D721Med (cell line): Measurements from ENCODE around the gene JAKMIP2.
A peak's percentile ranks its signal among the peaks of the same experiment; 100 is the strongest.

Experiments used
- DNase-seq: peaks from one replicate; pipeline ENCODE4 v3.0.0; 2011; ENCODE audit warnings: low spot score; ENCODE audit not compliant: insufficient read length
- FAIRE-seq: peaks from 2 replicates; lab custom pipeline; 2011; peaks lifted over from hg19 to GRCh38; lab: Jason Lieb, UNC
- TF ChIP-seq, protein P1 (sequence below): IDR thresholded peaks from 2 replicates; pipeline ENCODE4 v1.5.1; 2012; ENCODE audit warnings: mild to moderate bottlenecking, control low read depth; ENCODE audit not compliant: insufficient read depth; ENCODE audit errors: missing control alignments

The JAKMIP2 gene

DNA sequence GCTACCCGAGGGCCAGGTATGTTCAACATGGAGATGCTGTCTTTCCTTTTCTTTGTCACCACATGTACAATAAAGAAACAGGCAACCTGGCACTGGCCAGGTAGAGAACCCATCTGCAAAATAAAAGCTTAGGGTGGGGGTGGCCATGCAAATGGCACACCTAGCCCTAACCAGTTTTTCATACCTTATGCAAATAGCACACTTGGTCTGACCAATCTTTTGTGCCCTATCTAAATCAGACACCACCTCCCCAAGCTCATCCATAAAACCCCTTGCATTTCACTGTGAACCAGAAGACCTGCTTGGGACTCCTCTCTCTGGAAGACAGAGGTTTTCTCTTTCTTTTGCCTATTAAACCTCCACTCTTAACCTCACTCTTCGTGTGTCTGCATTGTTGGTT lies 33.9 kb downstream of the JAKMIP2 start:
- TF ChIP-seq, protein P1, sequence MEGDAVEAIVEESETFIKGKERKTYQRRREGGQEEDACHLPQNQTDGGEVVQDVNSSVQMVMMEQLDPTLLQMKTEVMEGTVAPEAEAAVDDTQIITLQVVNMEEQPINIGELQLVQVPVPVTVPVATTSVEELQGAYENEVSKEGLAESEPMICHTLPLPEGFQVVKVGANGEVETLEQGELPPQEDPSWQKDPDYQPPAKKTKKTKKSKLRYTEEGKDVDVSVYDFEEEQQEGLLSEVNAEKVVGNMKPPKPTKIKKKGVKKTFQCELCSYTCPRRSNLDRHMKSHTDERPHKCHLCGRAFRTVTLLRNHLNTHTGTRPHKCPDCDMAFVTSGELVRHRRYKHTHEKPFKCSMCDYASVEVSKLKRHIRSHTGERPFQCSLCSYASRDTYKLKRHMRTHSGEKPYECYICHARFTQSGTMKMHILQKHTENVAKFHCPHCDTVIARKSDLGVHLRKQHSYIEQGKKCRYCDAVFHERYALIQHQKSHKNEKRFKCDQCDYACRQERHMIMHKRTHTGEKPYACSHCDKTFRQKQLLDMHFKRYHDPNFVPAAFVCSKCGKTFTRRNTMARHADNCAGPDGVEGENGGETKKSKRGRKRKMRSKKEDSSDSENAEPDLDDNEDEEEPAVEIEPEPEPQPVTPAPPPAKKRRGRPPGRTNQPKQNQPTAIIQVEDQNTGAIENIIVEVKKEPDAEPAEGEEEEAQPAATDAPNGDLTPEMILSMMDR: no peak
- no peak for DNase-seq
- no peak for FAIRE-seq

DNA sequence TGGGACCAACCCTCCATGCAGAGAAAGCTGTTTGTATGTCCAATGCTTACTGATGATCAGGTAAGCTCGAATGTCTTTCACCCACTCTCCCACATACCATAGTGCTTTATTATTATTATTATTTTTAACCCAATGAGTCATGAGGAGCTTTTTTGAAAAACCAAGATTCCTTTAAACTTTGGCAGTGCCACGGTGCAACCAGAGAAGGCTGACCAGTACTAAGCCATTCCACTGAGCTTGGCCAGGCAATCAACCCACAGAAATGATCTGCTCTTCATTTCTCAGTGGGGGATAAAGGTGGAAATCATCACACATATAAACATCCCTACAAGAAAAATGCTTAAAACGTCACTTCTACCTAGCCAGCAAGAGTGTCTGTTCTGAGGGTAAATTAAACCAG lies 35.5 kb downstream of the JAKMIP2 start:
- TF ChIP-seq, protein P1: no peak
- DNase-seq (no peak), FAIRE-seq (no peak)

DNA sequence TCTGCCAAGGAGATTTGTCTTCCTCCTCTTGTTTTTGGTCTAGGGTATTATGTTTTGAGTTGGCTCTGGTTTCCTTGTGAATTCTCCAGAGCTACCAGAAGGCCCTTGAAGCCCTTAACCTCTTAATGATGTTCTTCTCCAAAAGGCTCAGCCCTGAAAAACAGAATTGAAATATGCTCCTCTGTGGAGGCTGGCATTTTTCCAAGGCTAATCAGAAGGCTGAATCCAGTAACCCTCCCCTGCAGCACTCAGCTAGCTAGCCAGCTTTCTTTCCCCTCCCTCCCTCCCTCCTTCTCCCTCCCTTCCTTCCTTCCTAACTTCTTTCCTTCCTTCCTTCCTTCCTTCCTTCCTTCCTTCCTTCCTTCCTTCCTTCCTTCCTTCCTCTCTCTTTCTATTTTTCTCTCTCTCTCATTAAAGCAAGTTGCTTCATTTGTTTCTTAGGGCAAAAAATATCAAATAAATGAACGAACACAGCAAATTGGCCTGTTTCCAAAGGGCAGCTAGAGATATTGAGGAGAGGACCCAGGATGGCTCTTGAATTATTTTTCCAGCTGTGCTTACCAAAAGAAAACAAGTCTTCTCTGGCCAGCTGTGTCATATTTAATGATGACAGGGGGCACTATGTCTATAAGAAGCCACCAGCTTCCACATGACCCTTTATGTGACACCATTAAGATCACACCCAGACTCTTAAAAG lies 38.7 kb downstream of the JAKMIP2 start:
- TF ChIP-seq, protein P1: no peak
- FAIRE-seq (no peak), DNase-seq (no peak)

DNA sequence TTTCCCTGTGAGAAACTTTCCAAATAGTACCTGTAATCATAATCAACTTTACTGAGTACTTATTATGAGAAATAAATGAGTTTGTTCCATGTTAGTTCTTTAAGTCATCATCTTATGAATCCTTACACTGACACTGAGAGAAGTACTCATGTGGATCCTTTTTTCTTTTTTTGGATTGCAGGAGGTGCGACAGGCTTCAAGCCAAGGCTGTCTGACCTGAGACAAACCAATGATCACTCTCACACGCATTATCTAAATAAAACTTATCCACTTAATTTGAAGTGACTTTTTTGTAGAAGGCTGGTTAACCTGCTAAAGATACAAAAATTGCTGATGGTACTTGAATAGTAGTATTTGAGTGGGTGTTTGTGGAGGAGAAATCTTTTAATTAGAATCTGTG lies 39.5 kb downstream of the JAKMIP2 start:
- no peak for DNase-seq
- FAIRE-seq: no peak

DNA sequence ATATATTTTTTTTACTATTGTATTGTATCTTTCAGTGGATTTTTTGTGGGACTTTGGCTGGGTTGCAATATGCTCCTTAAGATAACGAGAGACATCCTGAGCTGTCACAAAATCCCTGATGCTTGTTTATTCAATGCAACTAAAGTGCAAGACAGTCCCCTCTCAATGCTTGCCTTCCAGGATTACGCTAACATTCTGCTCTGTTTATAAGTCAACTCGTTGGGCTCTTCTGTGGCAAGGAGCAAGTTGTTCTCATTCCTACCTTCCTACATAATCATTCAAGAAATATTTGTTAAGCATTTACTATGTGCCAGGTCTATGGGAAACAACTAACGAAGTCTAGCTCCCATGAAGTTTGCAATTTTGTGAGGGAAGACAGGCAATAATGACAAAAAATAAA lies 40.4 kb downstream of the JAKMIP2 start:
- TF ChIP-seq, protein P1: no peak
- DNase-seq (no peak), FAIRE-seq (no peak)

More for the DNA sequence above, 39.5 kb downstream of the JAKMIP2 start:
- TF ChIP-seq, protein P1: no peak

DNA sequence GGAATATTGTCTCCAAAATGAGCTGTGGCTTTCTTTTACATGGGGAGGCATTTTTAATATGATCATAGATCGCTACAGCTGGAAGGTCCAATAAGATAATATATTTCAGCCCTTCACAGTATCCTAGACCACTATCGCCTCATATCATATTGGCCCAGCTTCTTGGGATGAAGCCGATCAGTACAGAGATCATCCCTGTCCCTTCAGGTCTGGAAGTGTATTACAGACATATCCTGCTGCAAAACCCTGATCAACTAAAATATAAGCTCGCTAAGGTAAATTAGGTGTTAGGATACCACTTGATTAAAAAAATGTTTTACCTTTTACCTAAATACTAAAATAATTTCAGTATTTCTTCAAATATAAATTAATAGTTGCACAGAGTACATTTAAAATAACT lies 41.7 kb downstream of the JAKMIP2 start:
- FAIRE-seq: no peak
- no peak for DNase-seq
- TF ChIP-seq, protein P1: no peak

DNA sequence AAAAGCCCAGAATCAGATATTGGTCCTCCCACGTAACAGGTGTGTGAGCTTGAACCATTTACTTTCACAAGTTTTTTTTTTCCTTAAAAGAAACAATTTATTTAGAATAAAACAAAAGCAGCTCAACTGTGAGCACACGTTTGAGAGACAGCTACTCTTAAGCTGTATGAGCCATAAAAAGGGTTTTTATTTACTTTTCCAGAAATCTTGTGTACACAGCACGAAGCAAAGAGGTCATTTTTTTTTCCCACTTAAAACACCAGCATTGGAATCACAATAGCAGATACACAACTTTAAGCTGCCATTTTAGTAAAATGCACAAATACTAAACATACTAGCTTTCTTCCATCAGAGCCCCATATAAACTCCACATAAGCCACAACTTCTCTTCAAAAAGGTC lies 44.6 kb downstream of the JAKMIP2 start:
- TF ChIP-seq, protein P1: no peak
- FAIRE-seq (peak; percentile 74), DNase-seq (no peak)
